ENCODE results near the gene SHC2.
"Not testable (repeated sequence)": the region's sequence is repeated elsewhere in the genome, so short reads cannot be mapped to it uniquely, and the experiment has no call there.

The SHC2 gene

DNA sequence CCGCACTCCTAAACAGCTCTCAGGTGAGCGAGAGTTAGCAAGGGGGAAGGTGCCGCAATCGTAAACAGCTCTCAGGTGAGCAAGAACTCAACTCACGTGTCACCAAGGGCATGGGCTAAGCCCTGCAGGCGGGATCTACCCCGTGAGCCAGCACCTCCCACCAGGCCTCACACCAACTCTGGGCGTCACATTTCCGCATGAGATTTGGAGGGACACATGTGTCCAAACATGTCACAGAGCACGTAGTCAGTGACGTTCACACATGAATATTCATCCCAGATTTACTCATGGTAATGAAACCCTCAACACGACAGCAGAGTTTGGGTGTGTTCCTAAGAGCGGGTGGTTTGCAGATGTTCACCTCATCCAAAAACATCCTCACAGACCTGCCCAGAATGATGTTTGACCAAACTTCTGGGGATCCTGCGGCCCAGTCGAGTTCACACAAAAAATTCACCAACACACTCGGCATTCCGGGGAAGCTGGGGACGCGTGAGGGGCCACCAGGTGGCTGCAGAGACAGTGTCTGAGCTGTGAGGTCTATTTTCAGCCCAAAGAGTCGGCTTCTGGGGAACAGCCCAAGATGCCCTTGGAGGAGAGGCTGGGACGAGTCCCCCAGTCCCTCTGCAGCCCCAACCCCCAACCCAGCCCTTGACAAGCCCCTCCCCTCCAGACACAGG lies 71.4 kb downstream of the SHC2 start:
- no peak for DNase-seq (ENCODE audit: low read depth)

DNA sequence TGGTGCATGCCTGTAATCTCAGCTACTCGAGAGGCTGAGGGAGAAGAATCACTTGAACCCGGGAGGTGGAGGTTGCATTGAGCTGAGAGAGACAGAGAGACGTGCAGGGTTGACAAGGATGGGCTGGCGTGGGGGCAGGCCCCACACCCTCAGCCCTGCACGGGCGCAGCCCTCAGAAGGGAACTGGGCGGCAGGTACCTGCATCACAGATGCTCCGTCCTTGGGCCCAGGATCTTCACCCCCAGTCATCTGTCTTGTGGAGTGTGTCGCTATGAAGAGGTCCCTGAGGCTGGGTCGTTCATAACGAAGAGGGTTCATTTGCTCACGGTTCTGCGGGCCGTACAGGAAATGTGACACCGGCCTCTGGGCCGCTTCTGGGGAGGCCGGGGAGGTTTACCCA lies 72.1 kb downstream of the SHC2 start:
- DNase-seq (ENCODE audit: low read depth), result no peak

DNA sequence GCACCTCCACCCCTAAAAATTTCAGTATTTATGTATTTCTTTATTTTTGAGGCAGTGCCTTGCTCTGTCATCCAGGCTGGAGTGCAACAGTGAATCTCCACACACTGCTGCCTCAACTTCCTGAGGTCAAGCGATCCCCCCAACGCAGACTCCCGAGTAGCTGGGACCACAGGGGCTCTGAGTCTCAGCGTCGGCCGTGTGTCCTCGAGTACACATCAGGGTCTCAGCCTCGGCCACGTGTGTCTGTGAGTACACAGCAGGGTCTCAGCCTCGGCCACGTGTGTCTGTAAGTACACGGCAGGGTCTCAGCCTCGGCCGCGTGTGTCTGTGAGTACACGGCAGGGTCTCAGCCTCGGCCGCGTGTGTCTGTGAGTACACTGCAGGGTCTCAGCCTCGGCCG lies 73.1 kb downstream of the SHC2 start:
- DNase-seq (ENCODE audit: low read depth), result no peak

DNA sequence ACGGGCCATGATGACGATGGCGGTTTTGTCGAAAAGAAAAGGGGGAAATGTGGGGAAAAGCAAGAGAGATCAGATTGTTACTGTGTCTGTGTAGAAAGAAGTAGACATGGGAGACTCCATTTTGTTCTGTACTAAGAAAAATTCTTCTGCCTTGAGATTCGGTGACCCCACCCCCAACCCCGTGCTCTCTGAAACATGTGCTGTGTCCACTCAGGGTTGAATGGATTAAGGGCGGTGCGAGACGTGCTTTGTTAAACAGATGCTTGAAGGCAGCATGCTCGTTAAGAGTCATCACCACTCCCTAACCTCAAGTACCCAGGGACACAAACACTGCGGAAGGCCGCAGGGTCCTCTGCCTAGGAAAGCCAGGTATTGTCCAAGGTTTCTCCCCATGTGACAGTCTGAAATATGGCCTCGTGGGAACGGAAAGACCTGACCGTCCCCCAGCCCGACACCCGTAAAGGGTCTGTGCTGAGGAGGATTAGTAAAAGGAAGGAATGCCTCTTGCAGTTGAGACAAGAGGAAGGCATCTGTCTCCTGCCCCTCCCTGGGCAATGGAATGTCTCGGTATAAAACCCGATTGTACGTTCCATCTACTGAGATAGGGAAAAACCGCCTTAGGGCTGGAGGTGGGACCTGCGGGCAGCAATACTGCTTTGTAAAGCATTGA lies 74.1 kb downstream of the SHC2 start:
- not testable (repeated sequence) for DNase-seq (ENCODE audit: low read depth)

DNA sequence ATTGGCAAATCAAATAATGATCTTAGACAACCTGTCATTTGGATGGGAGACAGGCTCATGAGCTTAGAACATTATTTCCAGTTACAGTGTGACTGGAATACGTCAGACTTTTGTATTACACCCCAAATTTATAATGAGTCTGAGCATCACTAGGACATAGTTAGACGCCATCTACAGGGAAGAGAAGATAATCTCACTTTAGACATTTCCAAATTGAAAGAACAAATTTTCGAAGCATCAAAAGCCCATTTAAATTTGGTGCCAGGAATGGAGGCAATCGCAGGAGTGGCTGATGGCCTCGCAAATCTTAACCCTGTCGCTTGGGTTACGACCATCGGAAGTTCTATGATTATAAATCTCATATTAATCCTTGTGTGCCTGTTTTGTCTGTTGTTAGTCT lies 74.6 kb downstream of the SHC2 start:
- DNase-seq (ENCODE audit: low read depth), result not testable (repeated sequence)

DNA sequence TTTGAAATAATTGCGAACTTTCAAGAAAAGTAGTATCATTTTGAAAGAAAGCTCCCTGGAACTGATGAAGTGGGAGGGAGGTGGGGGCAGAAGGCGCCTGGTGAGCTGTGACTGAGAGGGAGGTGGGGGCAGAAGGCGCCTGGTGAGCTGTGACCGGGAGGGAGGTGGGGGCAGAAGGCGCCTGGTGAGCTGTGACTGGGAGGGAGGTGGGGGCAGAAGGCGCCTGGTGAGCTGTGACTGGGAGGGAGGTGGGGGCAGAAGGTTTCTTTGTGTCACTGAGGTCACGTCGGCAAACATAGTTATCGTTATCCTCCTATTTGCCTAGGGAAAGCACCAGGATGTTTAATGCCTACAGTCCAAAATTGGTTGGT lies 76.0 kb downstream of the SHC2 start:
- no peak for DNase-seq (ENCODE audit: low read depth)

DNA sequence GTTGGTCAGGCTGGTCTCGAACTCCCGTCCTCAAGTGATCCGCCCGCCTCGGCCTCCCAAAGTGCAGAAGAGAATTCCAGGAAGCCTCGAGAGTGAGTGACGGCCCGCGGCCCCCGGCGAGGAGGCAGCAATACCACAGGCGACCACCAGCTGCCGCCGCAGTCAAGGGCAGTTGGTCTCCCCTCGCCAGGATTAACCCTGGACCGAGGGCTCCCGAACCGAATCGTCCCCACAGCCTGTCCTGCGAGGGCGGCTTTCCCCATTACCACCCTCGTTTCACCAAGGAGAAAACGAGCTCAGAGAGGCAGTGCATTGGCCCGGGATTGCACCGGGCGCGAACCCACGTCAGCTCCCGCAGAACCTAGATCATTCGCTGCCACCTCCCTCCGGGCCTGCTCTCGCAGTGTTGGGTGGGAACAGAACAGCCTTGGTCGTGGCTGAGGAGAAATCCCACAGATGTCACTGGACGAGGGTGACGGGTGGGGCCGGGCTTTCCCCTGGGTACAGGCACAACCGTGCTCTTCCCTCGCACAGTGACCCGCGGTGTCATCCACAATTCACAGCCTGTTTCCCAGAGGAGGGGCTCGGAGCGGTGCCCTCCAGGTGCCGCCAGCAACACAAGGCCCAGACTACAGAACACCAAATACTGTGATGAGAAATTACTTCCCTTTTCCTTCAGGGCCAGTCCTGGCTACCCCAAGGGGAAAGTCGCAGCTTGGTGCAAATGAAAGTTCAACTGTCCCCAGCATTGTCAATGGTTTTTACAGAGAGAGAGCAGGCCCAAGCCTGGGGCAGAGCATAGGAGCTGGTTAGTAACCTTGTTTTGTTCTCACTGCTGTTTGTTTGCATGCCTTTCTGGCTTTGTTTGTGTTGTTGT lies 76.7 kb downstream of the SHC2 start:
- no peak for DNase-seq (ENCODE audit: low read depth)

DNA sequence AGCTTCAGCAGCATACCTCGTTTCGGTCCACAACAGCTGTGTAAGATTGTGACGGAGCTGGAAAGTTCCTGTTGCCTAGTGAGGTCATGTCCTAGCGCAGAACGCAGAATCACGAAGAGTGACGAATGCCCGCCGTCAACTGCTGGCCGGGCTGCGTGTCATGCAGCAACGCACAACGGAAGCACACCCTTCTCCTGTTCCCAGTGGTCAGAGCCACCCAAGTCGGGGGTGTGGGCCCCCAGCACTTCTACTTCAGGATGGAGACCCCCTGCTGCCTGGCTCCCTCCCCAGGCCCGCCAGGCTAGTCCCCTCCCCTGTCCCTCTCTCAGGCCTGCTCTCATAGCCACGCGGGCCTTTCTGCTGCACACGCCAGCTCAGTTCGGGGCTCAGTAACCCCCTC lies 77.8 kb downstream of the SHC2 start:
- DNase-seq (ENCODE audit: low read depth), result no peak

DNA sequence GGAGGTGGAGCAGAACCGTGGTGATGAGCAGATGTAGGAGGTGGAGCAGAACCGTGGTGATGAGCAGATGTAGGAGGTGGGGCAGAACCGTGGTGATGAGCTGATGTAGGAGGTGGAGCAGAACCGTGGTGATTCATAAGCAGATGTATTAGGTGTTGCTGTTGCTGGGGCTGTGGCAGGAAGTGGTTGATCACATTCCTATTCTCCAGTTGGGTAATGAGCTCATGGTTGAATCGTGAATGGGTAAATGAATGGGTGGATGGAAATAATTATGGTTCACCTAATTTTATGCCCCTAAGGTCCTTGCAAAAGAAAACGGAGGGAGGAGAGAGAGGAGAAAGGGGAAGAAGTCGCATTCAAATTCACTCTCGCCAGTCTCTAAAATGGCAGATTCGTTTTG lies 78.3 kb downstream of the SHC2 start:
- peak; percentile 84 for DNase-seq (ENCODE audit: low read depth)

DNA sequence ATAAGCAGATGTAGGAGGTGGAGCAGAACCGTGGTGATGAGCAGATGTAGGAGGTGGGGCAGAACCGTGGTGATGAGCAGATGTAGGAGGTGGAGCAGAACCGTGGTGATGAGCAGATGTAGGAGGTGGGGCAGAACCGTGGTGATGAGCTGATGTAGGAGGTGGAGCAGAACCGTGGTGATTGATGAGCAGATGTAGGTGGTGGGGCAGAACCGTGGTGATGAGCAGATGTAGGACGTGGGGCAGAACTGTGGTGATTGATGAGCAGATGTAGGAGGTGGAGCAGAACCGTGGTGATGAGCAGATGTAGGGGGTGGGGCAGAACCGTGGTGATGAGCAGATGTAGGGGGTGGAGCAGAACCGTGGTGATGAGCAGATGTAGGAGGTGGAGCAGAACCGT lies 78.9 kb downstream of the SHC2 start:
- DNase-seq (ENCODE audit: low read depth), result not testable (repeated sequence)

DNA sequence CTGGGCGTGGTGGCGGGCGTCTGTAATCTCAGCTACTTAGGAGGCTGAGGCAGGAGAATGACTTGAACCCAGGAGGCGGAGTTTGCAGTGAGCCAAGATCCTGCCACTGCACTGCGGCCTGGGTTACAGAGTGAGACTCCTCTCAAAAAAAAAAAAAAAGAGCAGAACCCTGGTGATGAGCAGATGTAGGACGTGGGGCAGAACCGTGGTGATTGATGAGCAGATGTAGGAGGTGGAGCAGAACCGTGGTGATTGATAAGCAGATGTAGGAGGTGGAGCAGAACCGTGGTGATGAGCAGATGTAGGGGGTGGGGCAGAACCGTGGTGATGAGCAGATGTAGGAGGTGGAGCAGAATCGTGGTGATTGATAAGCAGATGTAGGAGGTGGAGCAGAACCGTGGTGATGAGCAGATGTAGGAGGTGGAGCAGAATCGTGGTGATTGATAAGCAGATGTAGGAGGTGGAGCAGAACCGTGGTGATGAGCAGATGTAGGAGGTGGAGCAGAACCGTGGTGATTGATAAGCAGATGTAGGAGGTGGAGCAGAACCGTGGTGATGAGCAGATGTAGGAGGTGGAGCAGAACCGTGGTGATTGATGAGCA lies 80.1 kb downstream of the SHC2 start:
- not testable (repeated sequence) for DNase-seq (ENCODE audit: low read depth)

DNA sequence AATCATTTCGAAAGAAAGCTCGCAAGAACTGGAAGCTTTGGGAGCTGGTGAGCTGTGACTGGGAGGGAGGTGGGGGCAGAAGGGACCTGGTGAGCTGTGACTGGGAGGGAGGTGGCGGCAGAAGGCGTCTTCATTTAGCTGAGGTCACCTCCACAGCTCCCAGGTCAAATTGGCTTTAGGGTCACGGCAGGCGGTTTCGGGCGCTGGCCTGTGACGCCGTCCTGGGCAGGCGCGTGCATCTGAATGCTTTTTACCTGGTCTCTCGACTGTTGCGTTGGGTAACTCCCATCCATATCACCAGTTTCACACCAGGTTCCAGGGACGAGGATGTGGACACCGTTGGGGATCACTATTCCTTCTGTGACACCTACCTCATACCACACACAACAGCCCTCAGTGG lies 81.0 kb downstream of the SHC2 start:
- DNase-seq (ENCODE audit: low read depth), result no peak

DNA sequence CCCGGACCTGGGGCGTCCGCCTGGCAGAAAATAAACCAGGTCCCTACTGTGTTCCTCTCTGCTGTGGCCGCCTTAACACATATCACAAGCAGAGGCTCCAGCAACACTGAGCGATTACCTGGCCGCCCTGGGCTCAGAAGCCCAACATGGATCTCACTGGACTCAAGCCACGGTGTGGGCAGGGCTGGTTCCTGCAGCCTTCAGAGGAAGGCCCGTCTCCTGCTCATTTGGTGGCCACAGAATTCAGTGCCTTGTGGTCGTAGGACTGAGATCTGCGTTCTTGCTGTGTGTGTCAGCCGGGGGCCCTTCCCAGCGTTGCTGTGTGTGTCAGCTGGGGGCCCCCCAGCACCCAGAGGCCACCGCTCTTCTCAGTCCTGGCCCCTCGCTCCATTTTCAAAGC lies 82.1 kb downstream of the SHC2 start:
- no peak for DNase-seq (ENCODE audit: low read depth)

DNA sequence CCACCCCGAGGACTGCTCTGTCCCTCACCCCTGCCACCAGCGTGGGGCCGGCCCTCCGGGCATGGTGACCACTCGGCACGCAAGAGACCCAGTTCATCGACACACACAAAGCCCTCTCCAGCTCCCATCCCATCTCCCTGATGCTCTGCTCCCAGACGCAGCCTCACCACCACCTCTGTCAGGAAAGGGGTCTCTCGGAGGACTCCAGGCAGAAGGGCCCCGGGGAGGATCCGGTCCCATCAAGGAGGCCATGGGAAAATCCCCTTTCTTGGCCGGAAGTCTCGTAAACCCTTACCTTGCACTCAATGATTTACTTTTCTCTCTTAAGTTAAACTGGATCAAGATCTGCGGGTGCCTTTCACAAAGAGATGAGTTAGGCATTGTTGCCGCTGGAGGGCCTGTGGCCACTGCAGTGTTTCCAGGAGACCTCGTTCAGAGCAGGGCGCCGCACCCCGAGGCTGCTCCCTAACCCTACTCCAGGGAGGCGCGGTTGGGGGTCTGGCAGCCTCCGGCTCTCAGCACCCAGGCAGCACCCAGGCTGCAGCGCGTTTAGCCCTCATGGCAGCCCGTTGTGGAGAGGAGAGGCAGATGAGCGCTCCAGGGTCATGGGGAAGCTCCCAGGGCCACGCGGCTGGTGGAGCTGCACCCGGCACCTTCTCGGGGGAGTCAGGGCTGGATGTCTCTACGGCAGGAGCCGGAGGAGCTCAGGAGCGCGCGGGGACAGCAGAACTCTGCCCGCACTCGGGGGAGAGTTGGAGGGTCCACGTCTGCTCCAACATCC lies 82.8 kb downstream of the SHC2 start:
- no peak for DNase-seq (ENCODE audit: low read depth)

DNA sequence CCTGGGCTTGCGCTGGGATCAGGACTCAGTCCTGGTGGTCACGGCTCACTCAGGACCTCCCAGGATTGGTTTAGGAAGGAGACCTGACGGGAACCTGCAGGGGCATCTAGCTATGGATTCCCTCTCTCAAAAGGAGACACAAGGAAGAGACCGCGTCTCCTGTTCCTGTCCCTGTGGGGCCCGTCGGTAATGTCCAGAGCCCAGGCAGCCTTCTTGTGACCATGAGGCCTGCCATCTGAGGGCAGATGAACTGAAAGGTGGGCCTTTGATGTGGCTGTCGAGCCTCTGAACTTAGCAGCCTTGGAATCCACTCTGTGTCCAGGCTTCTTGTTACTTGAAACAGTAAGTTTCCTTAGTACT lies 84.7 kb downstream of the SHC2 start:
- no peak for DNase-seq (ENCODE audit: low read depth)

DNA sequence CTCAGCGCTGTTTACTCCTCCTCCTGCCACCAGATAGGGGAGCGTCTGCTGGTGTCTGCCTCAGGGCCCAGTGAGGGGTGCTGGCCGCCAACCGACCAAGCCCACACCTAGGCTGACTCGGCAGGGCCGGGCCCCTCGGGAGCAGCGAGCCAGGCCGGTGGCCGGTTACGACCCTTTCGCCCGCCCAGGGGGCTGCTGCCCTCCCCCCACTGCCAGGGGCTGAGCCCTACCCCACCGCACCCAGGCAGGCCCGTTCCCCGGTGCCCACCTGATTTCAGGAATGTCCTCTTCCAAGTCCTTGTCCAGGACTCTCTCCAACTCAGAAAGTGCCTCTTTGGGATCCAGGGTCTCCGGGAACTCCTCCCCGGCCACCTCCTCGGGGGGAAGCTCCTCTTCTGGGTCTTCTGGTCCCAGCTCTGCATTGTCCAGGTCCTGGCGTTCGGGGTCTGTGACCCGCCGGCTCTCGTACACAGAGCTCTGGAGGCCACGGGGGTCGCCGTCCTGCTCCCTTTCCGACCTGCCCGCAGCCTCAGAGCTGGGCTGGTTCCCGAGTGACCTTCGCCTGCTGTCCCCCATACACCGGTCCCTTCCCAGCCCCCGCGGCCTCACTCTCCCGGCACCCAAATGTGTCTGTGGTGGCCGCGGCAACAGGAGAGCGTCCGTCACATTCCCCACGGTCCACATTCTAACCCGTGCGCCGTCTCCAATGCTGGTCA lies 85.3 kb downstream of the SHC2 start:
- DNase-seq (ENCODE audit: low read depth), result no peak

DNA sequence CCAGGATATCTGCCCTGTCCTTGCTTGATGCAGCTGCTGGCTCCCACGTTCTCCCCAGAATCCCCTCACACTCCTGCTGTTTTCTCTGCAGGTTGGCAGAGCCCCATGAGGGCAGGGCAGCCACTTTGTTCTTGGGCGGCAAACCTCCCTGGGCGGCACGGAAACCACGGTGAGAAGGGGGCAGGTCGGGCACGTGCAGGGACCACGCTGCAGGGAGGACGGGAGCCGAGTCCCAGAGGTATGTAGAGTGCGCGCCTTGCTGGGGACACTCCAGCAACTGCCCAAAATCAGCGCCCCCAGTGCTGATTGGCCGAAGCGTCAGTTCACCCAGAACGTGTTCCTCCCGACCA lies 86.0 kb downstream of the SHC2 start:
- no peak for DNase-seq (ENCODE audit: low read depth)

DNA sequence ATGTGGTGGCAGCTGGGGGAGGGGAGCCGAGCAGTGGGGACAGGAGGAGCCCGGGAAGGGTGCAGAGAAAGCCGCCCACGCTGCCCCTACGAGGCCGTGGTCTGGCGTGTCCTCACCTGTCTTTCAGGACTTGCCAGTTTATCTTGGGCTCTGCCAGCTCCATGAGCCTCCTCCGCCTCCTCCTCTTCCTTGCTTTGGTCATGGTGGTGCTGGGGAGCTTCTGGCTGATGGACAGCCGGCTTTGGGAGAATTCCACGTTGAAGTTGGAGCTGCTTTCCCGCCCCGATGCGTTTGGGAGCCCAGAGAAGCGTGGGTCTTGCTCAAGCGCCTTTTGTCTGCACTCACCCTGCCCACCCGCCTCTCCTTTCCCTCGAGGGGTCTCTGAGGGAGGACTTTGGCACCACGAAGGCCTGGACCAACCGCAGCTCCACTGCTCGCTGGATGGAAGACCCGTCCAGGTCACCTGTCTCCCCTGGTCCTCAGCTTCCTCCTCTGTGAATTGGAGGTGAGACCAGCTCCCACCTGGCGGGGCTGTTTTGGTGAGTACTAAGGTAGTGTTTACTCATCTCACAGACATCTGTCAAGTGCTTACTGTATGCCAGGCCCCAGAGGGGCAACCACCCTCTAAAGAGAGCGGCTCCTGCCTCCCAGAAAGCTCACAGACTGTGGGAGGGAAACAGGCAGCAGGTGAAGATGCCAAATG lies 86.5 kb downstream of the SHC2 start:
- no peak for DNase-seq (ENCODE audit: low read depth)

DNA sequence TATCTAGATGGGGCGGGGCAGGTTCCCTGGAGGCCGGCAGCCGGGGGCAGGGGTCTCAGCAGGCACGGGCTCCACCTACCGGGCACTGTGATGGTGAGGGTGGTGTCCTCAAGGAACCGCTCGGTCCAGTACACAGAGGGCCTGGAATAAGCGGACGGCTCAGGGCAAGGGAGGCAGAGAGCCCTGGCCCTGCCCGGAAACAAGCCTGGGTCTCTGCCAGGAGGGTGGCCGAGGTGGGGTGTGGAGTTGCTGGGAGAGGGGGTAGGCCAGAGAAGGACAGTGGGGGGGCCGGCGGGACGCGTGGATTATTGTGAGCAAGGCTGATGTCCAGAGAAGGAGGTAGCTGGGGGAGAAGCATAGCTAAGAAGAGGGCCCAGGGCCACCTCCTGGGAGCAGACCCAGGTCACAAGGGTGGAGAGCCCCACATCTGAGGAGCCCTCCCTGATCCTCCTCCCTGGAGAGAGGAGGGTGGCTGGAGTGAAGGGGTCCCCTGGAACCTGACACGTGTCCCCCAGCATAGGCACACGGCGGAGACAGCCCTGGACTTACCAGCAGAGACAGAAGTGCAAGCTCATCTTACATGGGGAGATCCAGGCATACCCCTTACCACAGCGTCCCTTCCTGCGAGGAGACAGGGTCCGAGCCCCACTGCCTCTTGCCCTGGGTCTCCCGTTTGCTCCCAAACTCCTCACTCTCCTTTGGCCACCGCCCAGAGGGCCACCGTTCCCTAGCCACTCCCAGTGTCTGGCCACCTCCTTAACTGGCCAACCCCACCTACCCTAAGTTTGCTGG lies 87.2 kb downstream of the SHC2 start:
- DNase-seq (ENCODE audit: low read depth), result no peak

DNA sequence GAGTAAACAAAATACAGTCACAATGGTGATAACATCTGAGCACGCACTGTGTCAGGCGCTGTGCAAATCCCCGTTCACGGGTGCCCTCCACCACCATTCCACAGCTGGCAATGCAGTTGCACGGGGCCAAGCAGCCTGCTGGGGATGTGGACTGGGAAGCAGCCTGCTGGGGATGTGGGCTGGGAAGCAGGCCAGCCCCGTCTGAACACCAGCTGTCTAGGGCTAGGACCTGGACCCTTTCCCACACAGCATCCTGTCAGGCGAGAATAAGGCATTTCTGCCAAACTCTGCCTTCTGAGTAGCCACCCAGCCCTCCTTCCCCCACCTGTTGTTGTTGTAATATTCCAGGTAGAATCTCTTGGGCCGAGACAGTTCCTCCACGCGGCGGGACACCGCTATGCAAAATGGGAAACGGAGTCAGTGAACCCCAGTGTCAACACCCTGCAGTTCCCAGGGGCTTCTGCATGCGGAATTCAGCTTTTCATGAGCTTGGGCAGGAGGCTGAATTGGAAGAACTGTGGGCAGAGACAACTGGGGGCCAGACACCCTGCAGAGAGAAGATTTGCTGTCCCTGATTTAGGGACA lies 88.4 kb downstream of the SHC2 start:
- peak; percentile 50 for DNase-seq (ENCODE audit: low read depth)
